ENCODE data around the gene NRIP1. TPM values are rescaled to one million over a fixed set of nuclear protein-coding genes. Genes with fewer than 3 reads are reported as not detected.

The NRIP1 gene
- total RNA-seq = 10 to 100 TPM; 12.4 to 12.8 TPM

GRCh38 chr21:15064576-15065391, at the start of gene NRIP1:
Gene NRIP1 (minus strand): TSS chr21:15065000. CDS start chr21:14968192, 96,808 bp downstream.
- peak; percentile 71 for ATAC-seq

GRCh38 chr21:15112858-15113257, 48.1 kb upstream of the NRIP1 start:
- POLR2A ChIA-PET = no interaction called here
- no peaks in the 10 kb centered on the region for H3K36me3 Mint-ChIP-seq (ENCODE audit: low read depth)

More at GRCh38 chr21:15064576-15065391, at the start of gene NRIP1:
- H3K27me3 Mint-ChIP-seq = peaks cover 2% of the 10 kb centered on the region
- H3K9me3 Mint-ChIP-seq = no peaks in the 10 kb centered on the region
- peak within 1 kb of the TSS; percentile 96 for H3K4me3 Mint-ChIP-seq
- CTCF ChIA-PET = interaction anchor here (1.1 to 2.8 kb wide), 2 partner anchors 418 to 421 kb away, joined by 3 to 9 read pairs; no protein-coding TSS in a partner anchor
- H3K27ac Mint-ChIP-seq = peak within 1 kb of the TSS; percentile 98
- H3K36me3 Mint-ChIP-seq (ENCODE audit: low read depth) = peaks cover 2% of the 10 kb centered on the region
- H3K4me1 Mint-ChIP-seq (ENCODE audit: low read depth) = peaks cover 40% of the 10 kb centered on the region
- TF ChIP-seq CTCF (IDR thresholded peaks at IDR 0.05) = no peak
- POLR2A ChIA-PET = interaction anchor here (1.0 to 2.0 kb wide), 6 partner anchors 8 to 531 kb away, joined by 3 to 9 read pairs (median 4); no protein-coding TSS in a partner anchor
- peak; percentile 79 for DNase-seq
- intact Hi-C loops (cut with micrococcal nuclease) = loop anchor here (5.0 kb wide), 1 partner anchor 418 kb away; no protein-coding TSS in a partner anchor

GRCh38 chr21:15108801-15109200, 44.0 kb upstream of the NRIP1 start:
- no peak overlapping the region for H3K4me3 Mint-ChIP-seq
- intact Hi-C loops (cut with micrococcal nuclease) = no loop called here
- no peaks in the 10 kb centered on the region for H3K4me1 Mint-ChIP-seq (ENCODE audit: low read depth)
- no peak overlapping the region for H3K27ac Mint-ChIP-seq
- peaks cover 2% of the 10 kb centered on the region for H3K27me3 Mint-ChIP-seq
- CTCF ChIA-PET = interaction anchor here (1.0 kb wide), 1 partner anchor 15 kb away, joined by 3 read pairs; no protein-coding TSS in a partner anchor
- POLR2A ChIA-PET = no interaction called here
- DNase-seq = no peak
- no peaks in the 10 kb centered on the region for H3K9me3 Mint-ChIP-seq
- no peak for ATAC-seq
- TF ChIP-seq CTCF (IDR thresholded peaks at IDR 0.05) = no peak
- no peaks in the 10 kb centered on the region for H3K36me3 Mint-ChIP-seq (ENCODE audit: low read depth)

More at GRCh38 chr21:15112858-15113257, 48.1 kb upstream of the NRIP1 start:
- Mint-ChIP-seq H3K4me3 (no peak overlapping the region), H3K27me3 (peaks cover 4% of the 10 kb centered on the region), H3K4me1 (ENCODE audit: low read depth) (no peaks in the 10 kb centered on the region), H3K9me3 (no peaks in the 10 kb centered on the region), H3K27ac (no peak overlapping the region)
- intact Hi-C loops (cut with micrococcal nuclease) = no loop called here
- no peak for DNase-seq
- no peak for ATAC-seq
- CTCF ChIA-PET = interaction anchor here (1.0 kb wide), 1 partner anchor 9 kb away, joined by 3 read pairs; no protein-coding TSS in a partner anchor
- TF ChIP-seq CTCF (IDR thresholded peaks at IDR 0.05) = no peak

GRCh38 chr21:15104470-15104869, 39.7 kb upstream of the NRIP1 start:
- H3K4me1 Mint-ChIP-seq (ENCODE audit: low read depth) = no peaks in the 10 kb centered on the region
- H3K27ac Mint-ChIP-seq = no peak overlapping the region
- no peak for ATAC-seq
- no peak overlapping the region for H3K4me3 Mint-ChIP-seq
- ChIA-PET CTCF (no interaction called here), POLR2A (no interaction called here)
- intact Hi-C loops (cut with micrococcal nuclease) = no loop called here
- no peaks in the 10 kb centered on the region for H3K9me3 Mint-ChIP-seq
- H3K36me3 Mint-ChIP-seq (ENCODE audit: low read depth) = no peaks in the 10 kb centered on the region
- no peak for TF ChIP-seq CTCF (IDR thresholded peaks at IDR 0.05)
- no peak for DNase-seq
- H3K27me3 Mint-ChIP-seq = no peaks in the 10 kb centered on the region

- Mint-ChIP-seq H3K27ac (no peak overlapping the region), H3K36me3 (ENCODE audit: low read depth) (no peaks in the 10 kb centered on the region), H3K9me3 (no peaks in the 10 kb centered on the region), H3K27me3 (no peaks in the 10 kb centered on the region), H3K4me3 (no peak overlapping the region), H3K4me1 (ENCODE audit: low read depth) (no peaks in the 10 kb centered on the region)
- TF ChIP-seq CTCF (IDR thresholded peaks at IDR 0.05) = no peak
- DNase-seq (no peak), ATAC-seq (no peak)
- ChIA-PET CTCF (no interaction called here), POLR2A (no interaction called here)
- intact Hi-C loops (cut with micrococcal nuclease) = no loop called here
Observed at GRCh38 chr21:15098908-15099307, 34.1 kb upstream of the NRIP1 start.

All from activated CD8-positive, alpha-beta T cell treated with anti-CD3 and anti-CD28 coated beads for 36 hours (primary cell).